ENCODE measurements around the gene PPP2R5E.

Gene PPP2R5E

DNA sequence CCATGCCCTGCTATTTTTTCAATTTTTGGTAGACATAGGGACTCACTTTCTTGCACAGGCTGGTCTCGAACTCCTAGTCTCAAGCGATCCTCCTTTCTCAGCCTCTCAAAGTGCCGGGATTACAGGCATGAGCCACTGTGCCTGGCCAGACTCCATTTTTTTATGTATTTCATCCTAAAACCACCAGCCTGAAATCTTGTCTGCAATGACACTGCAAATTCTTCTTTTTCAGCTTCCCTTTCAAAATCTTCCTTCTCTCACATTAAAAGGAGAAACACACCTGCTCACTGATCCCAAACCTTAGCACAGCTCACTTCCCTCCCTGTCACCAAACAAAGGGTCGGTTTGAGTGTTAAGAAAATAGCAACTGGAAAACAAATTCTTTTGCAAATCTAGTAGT is 62.6 kb downstream of the PPP2R5E start:
- Histone ChIP-seq H3K27me3 (ENCODE audit: control insufficient read depth, insufficient read depth, low read length) (no peaks in the 10 kb centered on the region), H3K4me3 (ENCODE audit: low read length) (no peak overlapping the region), H3K36me3 (ENCODE audit: control insufficient read depth, insufficient read depth, low read length) (no peaks in the 10 kb centered on the region), H3K9me3 (ENCODE audit: control insufficient read depth, low read length) (no peaks in the 10 kb centered on the region), H3K4me1 (ENCODE audit: control insufficient read depth, insufficient read depth, low read length) (no peaks in the 10 kb centered on the region), H3K9ac (ENCODE audit: low read length) (no peak overlapping the region)

DNA sequence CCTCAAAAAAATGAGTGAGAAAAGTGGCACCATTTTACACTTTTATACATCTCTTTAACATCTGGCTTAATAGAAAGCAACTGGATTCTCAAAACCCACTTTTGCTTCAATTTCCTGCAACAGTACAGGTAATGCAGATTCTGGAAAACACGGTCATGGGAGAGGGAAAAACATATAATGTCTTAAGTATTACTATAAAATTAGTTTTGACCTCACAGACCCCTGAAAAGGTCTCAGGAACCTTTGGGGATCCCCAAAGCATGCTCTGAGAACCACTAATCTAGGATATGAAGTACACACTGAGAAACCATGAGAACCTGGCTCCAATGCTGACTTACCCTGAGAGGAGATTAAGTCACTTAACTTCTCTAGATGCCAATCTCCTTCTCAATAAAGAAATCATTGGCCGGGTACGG is 64.7 kb downstream of the PPP2R5E start:
- Histone ChIP-seq H3K36me3 (ENCODE audit: control insufficient read depth, insufficient read depth, low read length) (no peaks in the 10 kb centered on the region), H3K4me1 (ENCODE audit: control insufficient read depth, insufficient read depth, low read length) (peaks cover 4% of the 10 kb centered on the region), H3K9ac (ENCODE audit: low read length) (no peak overlapping the region), H3K27me3 (ENCODE audit: control insufficient read depth, insufficient read depth, low read length) (no peaks in the 10 kb centered on the region), H3K4me3 (ENCODE audit: low read length) (no peak overlapping the region), H3K9me3 (ENCODE audit: control insufficient read depth, low read length) (no peaks in the 10 kb centered on the region)

DNA sequence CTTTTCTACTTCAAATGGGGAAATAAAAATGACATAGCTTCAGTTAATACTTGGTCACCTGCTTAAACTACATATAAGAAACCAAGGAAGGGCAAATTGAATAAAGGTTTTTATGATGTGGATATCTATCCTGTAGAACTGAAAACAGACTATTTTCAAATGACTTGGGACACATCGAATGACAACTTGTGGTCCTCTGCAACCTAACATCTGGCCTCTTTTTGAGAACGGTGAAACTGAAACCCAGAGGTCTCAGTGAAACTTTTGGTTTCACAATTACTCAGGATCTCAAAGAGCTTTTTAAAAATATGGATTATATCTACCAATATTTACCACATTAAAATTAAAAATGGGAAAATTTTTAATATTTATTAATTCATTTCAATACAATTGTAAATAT is 65.2 kb downstream of the PPP2R5E start:
- Histone ChIP-seq H3K4me3 (ENCODE audit: low read length) (no peak overlapping the region), H3K27me3 (ENCODE audit: control insufficient read depth, insufficient read depth, low read length) (no peaks in the 10 kb centered on the region), H3K4me1 (ENCODE audit: control insufficient read depth, insufficient read depth, low read length) (peaks cover 4% of the 10 kb centered on the region), H3K9ac (ENCODE audit: low read length) (no peak overlapping the region), H3K9me3 (ENCODE audit: control insufficient read depth, low read length) (no peaks in the 10 kb centered on the region), H3K36me3 (ENCODE audit: control insufficient read depth, insufficient read depth, low read length) (no peaks in the 10 kb centered on the region)

DNA sequence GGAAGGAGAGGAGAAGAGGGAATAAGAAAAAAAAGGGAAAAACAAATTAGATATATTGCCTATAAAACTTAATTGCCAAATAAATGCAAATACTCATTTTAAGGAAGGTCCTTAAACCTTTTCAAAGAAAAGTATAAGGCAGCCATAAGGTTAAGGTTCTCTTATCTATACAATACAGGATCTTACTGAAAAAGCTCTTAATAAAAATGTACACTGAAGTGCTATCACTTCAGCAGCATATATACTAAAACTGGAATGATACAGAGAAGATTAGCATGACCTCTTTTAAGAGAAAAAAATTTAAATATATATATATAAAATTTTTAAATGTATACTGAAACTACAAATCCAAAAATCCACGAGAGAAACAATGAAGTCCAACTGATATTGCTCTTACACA is 65.6 kb downstream of the PPP2R5E start:
- Histone ChIP-seq H3K36me3 (ENCODE audit: control insufficient read depth, insufficient read depth, low read length) (no peaks in the 10 kb centered on the region), H3K4me1 (ENCODE audit: control insufficient read depth, insufficient read depth, low read length) (peaks cover 4% of the 10 kb centered on the region), H3K9me3 (ENCODE audit: control insufficient read depth, low read length) (no peaks in the 10 kb centered on the region), H3K9ac (ENCODE audit: low read length) (no peak overlapping the region), H3K27me3 (ENCODE audit: control insufficient read depth, insufficient read depth, low read length) (no peaks in the 10 kb centered on the region), H3K4me3 (ENCODE audit: low read length) (no peak overlapping the region)

DNA sequence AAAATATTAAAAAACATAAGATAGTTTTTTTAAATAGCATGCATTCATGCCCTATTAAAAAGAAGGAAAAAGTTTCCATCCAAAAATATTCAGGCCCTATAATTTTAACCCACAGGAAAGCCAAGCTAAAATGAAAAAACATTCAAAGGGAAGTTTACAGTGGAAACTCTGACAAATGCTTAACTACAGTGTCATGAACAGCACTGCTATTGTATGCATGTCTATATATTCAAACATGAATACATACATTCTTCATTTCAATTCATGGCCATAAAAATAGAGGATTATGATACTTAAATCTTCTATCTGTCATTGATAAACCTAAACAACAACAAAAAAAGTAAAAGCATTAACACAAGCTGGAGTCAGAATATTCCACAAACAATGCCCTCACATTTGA is 67.4 kb downstream of the PPP2R5E start:
- Histone ChIP-seq H3K4me3 (ENCODE audit: low read length) (no peak overlapping the region), H3K36me3 (ENCODE audit: control insufficient read depth, insufficient read depth, low read length) (no peaks in the 10 kb centered on the region), H3K9me3 (ENCODE audit: control insufficient read depth, low read length) (no peaks in the 10 kb centered on the region), H3K9ac (ENCODE audit: low read length) (no peak overlapping the region), H3K27me3 (ENCODE audit: control insufficient read depth, insufficient read depth, low read length) (no peaks in the 10 kb centered on the region), H3K4me1 (ENCODE audit: control insufficient read depth, insufficient read depth, low read length) (peaks cover 14% of the 10 kb centered on the region)

DNA sequence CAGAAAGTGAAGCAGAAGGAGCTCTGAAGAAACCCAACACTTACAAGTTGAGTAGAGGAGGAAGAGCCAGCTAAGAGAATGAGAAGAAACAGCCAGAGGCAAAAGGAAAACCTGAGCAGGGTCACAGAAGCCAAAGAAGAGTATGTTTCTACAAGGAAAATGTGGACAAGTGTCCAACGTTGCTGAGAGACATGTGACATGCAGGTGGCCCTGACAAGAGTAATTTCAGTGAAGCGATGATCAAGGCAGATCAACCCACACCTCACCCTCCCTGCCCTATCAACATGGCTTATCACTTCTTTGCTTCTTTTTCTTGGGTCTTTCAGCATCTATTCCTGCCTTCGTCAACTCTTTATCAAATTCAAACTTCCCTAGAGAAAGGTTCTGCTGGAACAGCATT is 68.3 kb downstream of the PPP2R5E start:
- no peaks in the 10 kb centered on the region for H3K9me3 ChIP-seq (ENCODE audit: control insufficient read depth, low read length)
- H3K36me3 ChIP-seq (ENCODE audit: control insufficient read depth, insufficient read depth, low read length): no peaks in the 10 kb centered on the region
- no peak overlapping the region for H3K4me3 ChIP-seq (ENCODE audit: low read length)
- no peaks in the 10 kb centered on the region for H3K27me3 ChIP-seq (ENCODE audit: control insufficient read depth, insufficient read depth, low read length)
- peaks cover 17% of the 10 kb centered on the region for H3K4me1 ChIP-seq (ENCODE audit: control insufficient read depth, insufficient read depth, low read length)
- H3K9ac ChIP-seq (ENCODE audit: low read length): no peak overlapping the region

DNA sequence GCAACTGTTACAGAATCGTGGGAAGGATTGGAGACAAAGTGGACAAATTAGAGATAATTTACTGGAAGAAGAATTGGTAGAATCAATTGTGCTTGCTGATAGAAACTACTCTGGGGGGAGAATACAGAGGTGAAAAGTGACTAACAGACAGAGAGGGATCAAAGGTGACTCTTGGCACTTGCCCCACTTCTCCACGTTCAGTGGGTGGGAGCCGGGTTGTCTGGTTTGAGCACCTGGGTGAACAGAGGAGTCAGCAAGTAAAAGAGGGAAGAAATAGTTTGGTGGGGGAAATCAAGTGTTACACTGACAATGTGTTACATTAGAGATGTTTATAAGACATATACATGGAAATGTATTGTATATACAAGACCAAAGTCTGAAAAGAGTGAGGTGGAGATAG is 69.1 kb downstream of the PPP2R5E start:
- Histone ChIP-seq H3K9me3 (ENCODE audit: control insufficient read depth, low read length) (no peaks in the 10 kb centered on the region), H3K4me3 (ENCODE audit: low read length) (no peak overlapping the region), H3K4me1 (ENCODE audit: control insufficient read depth, insufficient read depth, low read length) (peaks cover 17% of the 10 kb centered on the region), H3K27me3 (ENCODE audit: control insufficient read depth, insufficient read depth, low read length) (no peaks in the 10 kb centered on the region), H3K36me3 (ENCODE audit: control insufficient read depth, insufficient read depth, low read length) (no peaks in the 10 kb centered on the region), H3K9ac (ENCODE audit: low read length) (no peak overlapping the region)

DNA sequence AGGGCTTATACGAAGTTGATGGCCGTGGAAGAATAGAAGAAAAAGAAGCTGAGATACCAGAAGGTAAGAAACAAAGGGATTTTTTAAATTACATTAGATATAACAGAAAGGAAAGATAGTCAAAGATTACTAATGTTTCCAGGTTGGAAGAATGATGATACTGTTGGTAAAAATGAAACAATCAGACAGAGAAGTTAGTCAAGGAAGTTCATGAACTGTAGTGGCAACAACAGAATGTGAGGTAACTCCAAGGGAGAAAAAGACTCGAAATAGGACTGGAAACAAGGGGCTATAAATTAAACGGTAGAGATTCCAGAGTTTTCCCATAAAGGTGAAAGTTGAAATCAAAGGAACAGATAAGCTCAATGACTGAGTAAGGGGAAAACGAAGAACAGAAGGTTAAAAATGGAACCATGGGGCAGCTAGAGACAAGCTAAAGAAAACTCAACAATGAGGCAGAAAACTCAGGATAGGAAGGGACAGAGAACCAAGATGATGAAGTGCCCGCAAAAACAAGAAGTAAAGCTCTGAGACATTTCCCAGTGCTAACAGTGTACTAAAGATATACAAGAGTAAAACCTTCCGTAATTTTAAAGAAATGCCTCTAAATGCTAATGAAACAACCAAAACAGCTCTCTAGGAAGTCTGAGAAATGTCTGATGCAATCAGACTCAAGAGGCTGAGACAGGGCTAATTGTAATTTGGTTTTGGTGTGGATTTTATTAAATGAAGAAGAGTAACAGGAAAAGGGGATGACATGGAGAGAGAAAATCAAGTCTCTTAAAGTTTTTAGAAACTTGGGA is 70.0 kb downstream of the PPP2R5E start:
- Histone ChIP-seq H3K9me3 (ENCODE audit: control insufficient read depth, low read length) (no peaks in the 10 kb centered on the region), H3K36me3 (ENCODE audit: control insufficient read depth, insufficient read depth, low read length) (no peaks in the 10 kb centered on the region), H3K9ac (ENCODE audit: low read length) (no peak overlapping the region), H3K4me1 (ENCODE audit: control insufficient read depth, insufficient read depth, low read length) (peaks cover 17% of the 10 kb centered on the region), H3K27me3 (ENCODE audit: control insufficient read depth, insufficient read depth, low read length) (no peaks in the 10 kb centered on the region), H3K4me3 (ENCODE audit: low read length) (no peak overlapping the region)

DNA sequence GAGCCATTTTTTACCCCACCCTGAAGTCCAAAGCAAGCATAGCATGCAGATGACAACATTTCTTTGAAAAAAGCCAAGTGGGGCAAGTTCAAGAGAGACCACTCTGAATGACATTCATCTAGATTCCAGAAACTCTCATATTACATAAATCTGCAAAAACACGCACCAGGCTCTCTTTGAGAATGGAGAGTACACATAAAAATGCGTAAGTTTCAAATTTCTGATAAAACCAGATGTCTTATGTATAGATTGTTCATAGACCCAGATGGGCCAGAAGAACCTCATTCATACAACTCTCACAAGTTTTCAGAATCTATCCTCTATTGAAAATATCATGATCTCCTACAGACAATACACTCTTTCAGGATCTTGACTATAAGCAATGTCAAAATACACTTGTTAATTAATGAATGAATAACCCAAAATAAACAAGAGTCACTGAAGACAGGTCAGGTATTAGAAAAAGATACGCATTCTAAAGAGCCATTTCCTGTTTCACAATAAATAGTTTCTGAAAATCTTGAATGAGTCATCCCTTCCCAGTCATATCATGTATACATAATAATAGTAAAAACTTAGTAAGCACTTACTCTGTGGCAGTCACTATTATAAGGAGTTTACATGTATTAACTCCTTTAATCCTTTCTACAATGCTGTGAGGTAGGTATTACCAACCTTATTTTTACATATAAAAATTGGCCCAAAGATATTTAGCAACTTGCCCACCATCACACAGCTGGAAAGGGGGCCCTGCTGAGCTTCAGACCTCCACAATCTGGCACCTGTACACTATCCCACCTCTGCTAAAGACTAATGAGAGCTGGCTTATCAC is 72.0 kb downstream of the PPP2R5E start:
- no peak overlapping the region for H3K4me3 ChIP-seq (ENCODE audit: low read length)
- H3K9me3 ChIP-seq (ENCODE audit: control insufficient read depth, low read length): no peaks in the 10 kb centered on the region
- H3K9ac ChIP-seq (ENCODE audit: low read length): no peak overlapping the region
- peaks cover 17% of the 10 kb centered on the region for H3K4me1 ChIP-seq (ENCODE audit: control insufficient read depth, insufficient read depth, low read length)
- no peaks in the 10 kb centered on the region for H3K27me3 ChIP-seq (ENCODE audit: control insufficient read depth, insufficient read depth, low read length)
- H3K36me3 ChIP-seq (ENCODE audit: control insufficient read depth, insufficient read depth, low read length): no peaks in the 10 kb centered on the region

DNA sequence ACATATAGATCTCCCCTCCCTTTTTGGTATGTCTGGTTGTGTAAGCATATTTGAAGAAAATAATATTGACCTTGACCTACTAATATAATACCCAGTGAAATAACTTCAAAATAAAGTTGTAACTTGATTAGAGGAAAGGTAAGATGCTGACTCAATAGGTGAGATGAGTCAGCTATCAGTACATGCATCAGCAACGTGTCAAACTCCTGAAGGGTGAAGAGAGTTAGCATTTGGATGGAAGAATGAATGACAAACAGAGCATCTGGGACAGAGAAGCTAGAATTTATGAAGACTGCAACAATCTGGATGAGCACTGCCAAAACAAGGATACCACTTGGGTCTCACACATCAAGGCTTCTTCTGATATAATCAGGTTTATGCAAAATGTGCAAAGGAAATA is 74.9 kb downstream of the PPP2R5E start:
- H3K36me3 ChIP-seq (ENCODE audit: control insufficient read depth, insufficient read depth, low read length): no peaks in the 10 kb centered on the region
- H3K9ac ChIP-seq (ENCODE audit: low read length): no peak overlapping the region
- H3K27me3 ChIP-seq (ENCODE audit: control insufficient read depth, insufficient read depth, low read length): no peaks in the 10 kb centered on the region
- no peak overlapping the region for H3K4me3 ChIP-seq (ENCODE audit: low read length)
- H3K4me1 ChIP-seq (ENCODE audit: control insufficient read depth, insufficient read depth, low read length): peaks cover 13% of the 10 kb centered on the region
- no peaks in the 10 kb centered on the region for H3K9me3 ChIP-seq (ENCODE audit: control insufficient read depth, low read length)

DNA sequence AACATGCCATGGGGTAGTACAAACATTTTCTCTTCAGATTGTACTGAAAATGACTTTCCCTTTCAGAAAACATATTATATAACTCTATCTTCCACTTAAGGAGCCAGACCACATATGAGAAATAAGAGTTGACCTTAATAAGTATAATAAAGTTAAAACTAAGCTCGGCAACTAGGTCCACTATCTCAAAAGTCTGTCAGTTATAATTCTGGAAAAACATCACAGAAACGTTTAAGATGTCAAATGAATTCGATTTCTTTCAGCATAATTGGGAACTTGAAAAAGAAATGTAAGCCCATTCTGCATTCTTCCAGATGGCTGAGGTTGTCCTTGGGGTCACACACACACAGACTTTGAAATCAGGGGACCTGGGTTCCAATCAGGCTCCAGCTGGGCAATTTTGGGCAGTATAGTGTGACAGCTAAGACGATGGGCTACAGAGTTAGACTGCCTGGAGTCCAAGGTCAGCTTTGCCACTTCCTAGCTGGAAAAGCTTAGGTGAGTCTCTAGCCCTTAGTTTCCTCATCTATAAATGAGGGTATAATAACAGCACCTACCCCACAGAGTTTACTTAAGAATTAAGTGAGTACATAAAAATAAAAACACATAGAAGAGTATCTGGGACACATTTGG is 75.6 kb downstream of the PPP2R5E start:
- no peaks in the 10 kb centered on the region for H3K36me3 ChIP-seq (ENCODE audit: control insufficient read depth, insufficient read depth, low read length)
- H3K4me3 ChIP-seq (ENCODE audit: low read length): no peak overlapping the region
- H3K9ac ChIP-seq (ENCODE audit: low read length): no peak overlapping the region
- no peaks in the 10 kb centered on the region for H3K27me3 ChIP-seq (ENCODE audit: control insufficient read depth, insufficient read depth, low read length)
- H3K4me1 ChIP-seq (ENCODE audit: control insufficient read depth, insufficient read depth, low read length): peaks cover 13% of the 10 kb centered on the region
- no peaks in the 10 kb centered on the region for H3K9me3 ChIP-seq (ENCODE audit: control insufficient read depth, low read length)

DNA sequence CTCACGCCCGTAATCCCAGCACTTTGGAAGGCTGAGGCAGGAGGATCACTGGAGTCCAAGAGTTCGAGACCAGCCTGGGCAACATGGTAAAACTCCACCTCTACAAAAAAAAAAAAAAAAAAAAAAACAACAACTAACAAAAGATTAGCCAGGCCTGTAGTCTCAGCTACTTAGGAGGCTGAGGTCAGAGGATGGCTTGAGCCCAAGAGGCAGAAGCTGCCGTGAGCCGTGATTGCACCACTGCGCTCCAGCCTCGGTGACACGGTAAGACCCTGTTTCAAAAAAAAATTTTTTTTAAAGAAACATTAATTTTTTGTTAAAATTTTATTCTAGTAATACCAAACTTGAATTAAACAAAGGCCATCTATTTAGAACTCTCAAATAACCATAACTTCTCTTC is 77.8 kb downstream of the PPP2R5E start:
- H3K36me3 ChIP-seq (ENCODE audit: control insufficient read depth, insufficient read depth, low read length): no peaks in the 10 kb centered on the region
- no peak overlapping the region for H3K9ac ChIP-seq (ENCODE audit: low read length)
- H3K27me3 ChIP-seq (ENCODE audit: control insufficient read depth, insufficient read depth, low read length): no peaks in the 10 kb centered on the region
- H3K4me1 ChIP-seq (ENCODE audit: control insufficient read depth, insufficient read depth, low read length): no peaks in the 10 kb centered on the region
- no peaks in the 10 kb centered on the region for H3K9me3 ChIP-seq (ENCODE audit: control insufficient read depth, low read length)
- no peak overlapping the region for H3K4me3 ChIP-seq (ENCODE audit: low read length)
